Stomach (tissue), 9 donors: ENCODE measurements around the gene TAS1R3. TPM values are rescaled to one million over a fixed set of nuclear protein-coding genes. Genes with fewer than 3 reads are reported as not detected.

Source experiments
- DNase-seq, 2 donors: peaks; one replicate each; pipeline versions ENCODE4 v3.0.0 to v3.0.0-alpha.2; 2013 to 2019
- H3K27ac ChIP-seq, 5 donors: fragments of 200-600 bp in 4 of 5; sonication (generic) in 4 of 5; one replicate each; pipeline ENCODE4 v1.5.1; 2013 to 2019; ENCODE audit warnings: mild to moderate bottlenecking in 1 of 5, moderate library complexity in 1 of 5
- H3K27me3 ChIP-seq, 3 donors: fragments of 200-600 bp; sonication (generic); one replicate each; pipeline ENCODE4 v1.5.1; 2017 to 2019; ENCODE audit warnings: mixed run types in 1 of 3
- H3K36me3 ChIP-seq, 4 donors: fragments of 200-600 bp; sonication (generic); 1 replicate in 3 of 4; 2 replicates in 1 of 4; pipeline ENCODE4 v1.5.1; 2016 to 2019
- H3K4me1 ChIP-seq, 4 donors: fragments of 200-600 bp; sonication (generic); one replicate each; pipeline ENCODE4 v1.5.1; 2016 to 2019
- H3K4me3 ChIP-seq, 4 donors: fragments of 200-600 bp; sonication (generic) in 3 of 4; one replicate each; pipeline ENCODE4 v1.5.1; 2016 to 2019; ENCODE audit warnings: mild to moderate bottlenecking in 1 of 4
- H3K9me3 ChIP-seq, 4 donors: fragments of 200-600 bp; sonication (generic); one replicate each; pipeline ENCODE4 v1.5.1; 2016 to 2019
- EP300 ChIP-seq: sonication (generic); formaldehyde crosslinking; IDR thresholded peaks from one replicate; pipeline ENCODE4 v1.6.1; 2017; ENCODE audit warnings: antibody characterized with exemption
- POLR2A ChIP-seq, 4 donors: fragments of 450-650 bp; IDR thresholded peaks; one replicate each; pipeline ENCODE4 v1.6.1; 2016; ENCODE audit warnings: antibody characterized with exemption in 4 of 4, control low read depth in 2 of 4, mild to moderate bottlenecking in 1 of 4, moderate library complexity in 1 of 4
- POLR2AphosphoS5 ChIP-seq, 3 donors: sonication (generic); formaldehyde crosslinking; IDR thresholded peaks; one replicate each; pipeline ENCODE4 v1.6.1; 2016; ENCODE audit warnings: antibody characterized with exemption in 3 of 3
- WGBS, 5 donors: extraction: QIAGEN DNeasy Blood & Tissue Kit in 3 of 5; methylation state at CpG; one replicate each; pipeline versions ENCODE4 v1.1.5 to v1.1.7; 2013 to 2018; 5-methylcytosine and 5-hydroxymethylcytosine counted together
- intact Hi-C: fragments of 100-400 bp; cut with DNase I; formaldehyde crosslinking; loops from one replicate; pipeline ENCODE4 v1.15.1; 2023; ENCODE audit warnings: low total_unique reads
- polyA plus RNA-seq, 3 donors: library from polyadenylated mRNA; stranded (reverse); fragments of 200-250 nt; gene quantifications; one replicate each; pipeline ENCODE4 v1.2.3, GENCODE V29; 2013
- total RNA-seq, 5 donors: library from RNA; depleted of rRNA; stranded (reverse); fragments of >200 nt; gene quantifications; one replicate each; pipeline versions ENCODE4 v1.1.0 to v1.2.3, GENCODE V29; 2014 to 2016
- TF ChIP-seq, protein P1 (sequence below), 7 experiments: fragments of 450-650 bp in 4 of 7; fragments of 200-600 bp in 3 of 7; sonication (generic) in 3 of 7; IDR thresholded peaks; one replicate each; pipeline ENCODE4 v1.5.1; 2016 to 2019; ENCODE audit warnings: antibody characterized with exemption in 7 of 7, control low read depth in 2 of 7, mild to moderate bottlenecking in 1 of 7
- donor health status: healthy with polysubstance abuse.
- donor health status: Bipolar disorder and iron deficiency.
- donor health status: healthy.

The TAS1R3 gene
- total and polyA plus RNA-seq, 8 donors = 0.10 to 11.7 (median 0.37) TPM; not detected in 3

GRCh38 chr1:1299686-1300351, 31.3 kb upstream of the TAS1R3 start:
- H3K27ac ChIP-seq = no peak overlapping the region
- H3K4me3 ChIP-seq = no peak overlapping the region
- TF ChIP-seq POLR2A (IDR thresholded peaks at IDR 0.05) = no peak
- TF ChIP-seq, protein P1, sequence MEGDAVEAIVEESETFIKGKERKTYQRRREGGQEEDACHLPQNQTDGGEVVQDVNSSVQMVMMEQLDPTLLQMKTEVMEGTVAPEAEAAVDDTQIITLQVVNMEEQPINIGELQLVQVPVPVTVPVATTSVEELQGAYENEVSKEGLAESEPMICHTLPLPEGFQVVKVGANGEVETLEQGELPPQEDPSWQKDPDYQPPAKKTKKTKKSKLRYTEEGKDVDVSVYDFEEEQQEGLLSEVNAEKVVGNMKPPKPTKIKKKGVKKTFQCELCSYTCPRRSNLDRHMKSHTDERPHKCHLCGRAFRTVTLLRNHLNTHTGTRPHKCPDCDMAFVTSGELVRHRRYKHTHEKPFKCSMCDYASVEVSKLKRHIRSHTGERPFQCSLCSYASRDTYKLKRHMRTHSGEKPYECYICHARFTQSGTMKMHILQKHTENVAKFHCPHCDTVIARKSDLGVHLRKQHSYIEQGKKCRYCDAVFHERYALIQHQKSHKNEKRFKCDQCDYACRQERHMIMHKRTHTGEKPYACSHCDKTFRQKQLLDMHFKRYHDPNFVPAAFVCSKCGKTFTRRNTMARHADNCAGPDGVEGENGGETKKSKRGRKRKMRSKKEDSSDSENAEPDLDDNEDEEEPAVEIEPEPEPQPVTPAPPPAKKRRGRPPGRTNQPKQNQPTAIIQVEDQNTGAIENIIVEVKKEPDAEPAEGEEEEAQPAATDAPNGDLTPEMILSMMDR (IDR thresholded peaks at IDR 0.05) = peak in 3 of 7 experiments; percentile 15 to 28 (median 17)
- no peak for DNase-seq
- no peaks in the 10 kb centered on the region for H3K9me3 ChIP-seq
- intact Hi-C loops = loop anchor here (10.0 kb wide), 1 partner anchor 175 kb away; no protein-coding TSS in a partner anchor
- H3K36me3 ChIP-seq = peaks cover 12 to 57% (median 42%) of the 10 kb centered on the region in 4 donors
- peaks cover 10 to 23% (median 21%) of the 10 kb centered on the region in 4 donors for H3K4me1 ChIP-seq
- 83 to 88% (median 86%) methylated on average over 7 to 22 of the region's 22 CpGs for WGBS, 5 donors
- no peaks in the 10 kb centered on the region for H3K27me3 ChIP-seq

DNA sequence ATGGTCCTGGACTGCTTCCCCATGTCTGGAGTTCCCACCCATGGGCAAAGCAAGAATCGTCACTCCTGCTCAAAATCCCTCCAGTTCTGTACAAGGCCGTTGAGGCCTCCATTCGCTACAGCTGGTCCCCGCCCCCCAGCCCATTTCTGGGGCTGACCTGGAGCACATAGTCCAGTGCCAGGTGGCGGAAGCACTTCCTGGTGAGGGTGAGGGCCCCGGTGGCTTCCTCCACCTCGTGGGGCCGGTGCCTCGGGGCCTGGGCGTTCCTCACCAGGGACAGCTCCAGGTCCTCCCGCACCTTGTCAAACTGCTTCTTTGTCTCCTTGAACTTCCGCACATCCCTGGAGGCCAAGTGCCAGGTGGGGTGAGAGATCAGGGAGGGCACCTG, 30.7 kb upstream of the TAS1R3 start:
- Histone ChIP-seq H3K4me1 (peaks cover 16 to 28% (median 26%) of the 10 kb centered on the region in 4 donors), H3K27me3 (no peaks in the 10 kb centered on the region), H3K27ac (no peak overlapping the region), H3K4me3 (no peak overlapping the region), H3K9me3 (no peaks in the 10 kb centered on the region), H3K36me3 (peaks cover 7 to 52% (median 37%) of the 10 kb centered on the region in 4 donors)
- WGBS, 5 donors = 84 to 93% (median 86%) methylated on average over 11 to 12 of the region's 12 CpGs
- no peak for DNase-seq
- TF ChIP-seq POLR2A (IDR thresholded peaks at IDR 0.05) (no peak), EP300 (no peak), POLR2AphosphoS5 (IDR thresholded peaks at IDR 0.05) (no peak)
- TF ChIP-seq, protein P1 (IDR thresholded peaks at IDR 0.05) = no peak
- intact Hi-C loops = no loop called here

DNA sequence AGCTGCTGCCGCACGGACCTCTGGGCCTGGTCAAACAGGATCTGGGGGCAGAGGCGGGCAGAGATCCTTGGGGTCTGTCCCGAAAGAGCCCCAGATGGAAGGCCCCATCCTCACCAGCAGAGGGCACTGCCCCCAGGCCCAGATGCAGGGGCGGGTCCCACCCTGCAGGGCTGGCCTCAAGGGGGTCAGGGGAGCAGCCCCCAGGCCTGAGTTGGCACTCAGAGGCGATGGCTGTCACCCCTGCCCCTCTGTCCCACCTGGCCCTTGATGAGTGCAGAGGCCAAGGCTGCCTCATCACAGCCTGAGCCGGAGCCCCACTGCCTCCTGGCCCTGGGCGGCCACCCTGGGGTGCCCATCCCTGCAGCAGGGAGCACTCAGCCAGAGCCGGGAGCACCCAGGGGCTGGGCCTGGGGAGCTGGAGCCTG, 29.1 kb upstream of the TAS1R3 start:
- intact Hi-C loops = no loop called here
- no peak for DNase-seq
- peaks cover 0 to 35% (median 20%) of the 10 kb centered on the region in 4 donors for H3K36me3 ChIP-seq
- peaks cover 32 to 45% (median 43%) of the 10 kb centered on the region in 4 donors for H3K4me1 ChIP-seq
- no peaks in the 10 kb centered on the region for H3K9me3 ChIP-seq
- H3K27ac ChIP-seq = no peak overlapping the region
- H3K27me3 ChIP-seq = no peaks in the 10 kb centered on the region
- no peak for TF ChIP-seq EP300
- TF ChIP-seq, protein P1 (IDR thresholded peaks at IDR 0.05) = peak in 3 of 7 experiments; percentile 12 to 40 (median 20)
- 79 to 97% (median 91%) methylated on average over 6 to 9 of the region's 9 CpGs for WGBS, 5 donors
- H3K4me3 ChIP-seq = no peak overlapping the region

DNA sequence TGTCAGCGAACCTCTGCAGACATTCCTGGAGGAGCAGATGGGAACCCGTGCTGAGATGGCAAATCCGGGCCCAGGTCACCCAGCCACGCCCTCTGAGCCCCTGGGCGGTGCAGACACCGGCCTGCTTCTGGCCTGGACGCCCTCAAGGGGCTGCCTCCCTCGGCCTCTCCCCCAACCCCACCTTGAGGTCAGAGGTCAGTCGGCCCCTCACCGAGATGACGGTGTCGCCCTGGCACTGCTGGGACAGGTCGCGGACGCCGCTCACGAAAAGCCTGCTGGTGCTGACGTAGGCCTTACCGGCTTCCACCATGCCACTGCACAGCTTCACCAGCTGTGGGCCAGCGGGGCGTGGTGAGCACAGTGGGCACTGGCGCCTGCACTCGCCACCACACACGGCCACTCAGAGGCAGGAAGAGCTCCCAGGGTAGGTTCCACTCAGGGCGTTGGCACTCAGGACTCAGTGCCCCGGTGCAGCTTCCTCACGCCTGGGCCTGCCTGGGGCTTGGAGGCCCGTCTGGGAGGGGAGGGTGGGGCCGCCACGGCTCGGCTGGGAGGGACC, 28.1 kb upstream of the TAS1R3 start:
- H3K27ac ChIP-seq = peak overlapping the region in 1 of 5 donors; percentile 96
- no peaks in the 10 kb centered on the region for H3K9me3 ChIP-seq
- peaks cover 0 to 29% (median 14%) of the 10 kb centered on the region in 4 donors for H3K36me3 ChIP-seq
- no peak overlapping the region for H3K4me3 ChIP-seq
- peaks cover 34 to 49% (median 47%) of the 10 kb centered on the region in 4 donors for H3K4me1 ChIP-seq
- 74 to 80% (median 78%) methylated on average over 8 to 31 of the region's 31 CpGs for WGBS, 5 donors
- no peak for TF ChIP-seq EP300
- no peak for TF ChIP-seq POLR2AphosphoS5 (IDR thresholded peaks at IDR 0.05)
- TF ChIP-seq, protein P1 (IDR thresholded peaks at IDR 0.05) = no peak
- no peak for TF ChIP-seq POLR2A (IDR thresholded peaks at IDR 0.05)
- DNase-seq = peak in 1 of 2 donors; percentile 70
- intact Hi-C loops = no loop called here
- H3K27me3 ChIP-seq = no peaks in the 10 kb centered on the region
